Transverse colon (tissue), 4 donors: ENCODE data around the gene C1QL1. TPM values are rescaled to one million over a fixed set of nuclear protein-coding genes. Genes with fewer than 3 reads are reported as not detected.
A peak's percentile ranks its signal among the peaks of the same experiment; 100 is the strongest.

ENCODE experiments used
- DNase-seq: peaks from one replicate; pipeline ENCODE4 v3.0.0-alpha.2; 2019
- H3K27ac ChIP-seq, 4 donors: fragments of 200-600 bp; sonication (generic); 2 replicates each; pipeline ENCODE4 v1.5.1; 2016 to 2018; ENCODE audit warnings: inconsistent platforms in 4 of 4
- H3K27me3 ChIP-seq: fragments of 200-600 bp; sonication (generic); 2 replicates; pipeline ENCODE4 v1.5.1; 2017; ENCODE audit warnings: inconsistent platforms
- H3K36me3 ChIP-seq, 4 donors: fragments of 200-600 bp; sonication (generic); 2 replicates each; pipeline ENCODE4 v1.5.1; 2017 to 2019; ENCODE audit warnings: inconsistent platforms in 4 of 4
- H3K4me1 ChIP-seq, 4 donors: fragments of 200-600 bp; sonication (generic); 2 replicates each; pipeline ENCODE4 v1.5.1; 2017 to 2020; ENCODE audit warnings: inconsistent platforms in 4 of 4
- H3K4me3 ChIP-seq, 4 donors: fragments of 200-600 bp; sonication (generic); 1 replicate in 1 of 4; 2 replicates in 3 of 4; pipeline versions ENCODE4 v1.5.1 to v1.6.1; 2017 to 2019; ENCODE audit warnings: inconsistent platforms in 4 of 4
- H3K9me3 ChIP-seq, 2 donors: fragments of 200-600 bp; sonication (generic); 2 replicates each; pipeline ENCODE4 v1.5.1; 2017 to 2019; ENCODE audit warnings: inconsistent platforms in 2 of 2
- CTCF ChIP-seq, 5 experiments: fragments of 200-600 bp in 3 of 5; fragments of 450-650 bp in 2 of 5; sonication (generic) in 3 of 5; IDR thresholded peaks; 1 replicate in 2 of 5; 2 replicates in 3 of 5; pipeline ENCODE4 v1.5.1; 2016 to 2017; ENCODE audit warnings: antibody characterized with exemption in 5 of 5, inconsistent platforms in 3 of 5, mild to moderate bottlenecking in 2 of 5, moderate library complexity in 1 of 5
- EP300 ChIP-seq: sonication (generic); formaldehyde crosslinking; IDR thresholded peaks from one replicate; pipeline ENCODE4 v1.6.1; 2017; ENCODE audit warnings: antibody characterized with exemption, low read depth
- POLR2A ChIP-seq: fragments of 450-650 bp; IDR thresholded peaks from one replicate; pipeline ENCODE4 v1.6.1; 2016; ENCODE audit warnings: antibody characterized with exemption, mild to moderate bottlenecking, moderate library complexity
- POLR2AphosphoS5 ChIP-seq, 3 donors: sonication (generic); formaldehyde crosslinking; IDR thresholded peaks; one replicate each; pipeline ENCODE4 v1.6.1; 2016; ENCODE audit warnings: antibody characterized with exemption in 3 of 3
- WGBS, 2 donors: methylation state at CpG; one replicate each; pipeline ENCODE4 v1.1.5; 2018; ENCODE audit warnings: low coverage in 1 of 2; 5-methylcytosine and 5-hydroxymethylcytosine counted together
- in situ Hi-C, 4 donors: fragments of 200-750 bp; cut with MboI; loops; one replicate each; pipeline versions ENCODE4 v1.15.0 to v1.15.1; 2017; ENCODE audit warnings: low sequenced_read_pairs in 3 of 4, low pct_ligation_motif_present in 1 of 4, low pct_unique_long_range_greater_than_20kb in 1 of 4
- intact Hi-C: fragments of 100-400 bp; cut with DNase I; formaldehyde crosslinking; loops from one replicate; pipeline ENCODE4 v1.15.1; 2023; ENCODE audit warnings: low total_unique reads
- total RNA-seq, 4 donors: library from RNA; depleted of rRNA; stranded (reverse); fragments of >200 nt; gene quantifications; one replicate each; pipeline ENCODE4 v1.1.0, GENCODE V29; 2016

C1QL1 gene
- total RNA-seq, 4 donors from 2014 or later = 0.55 to 6.8 (median 1.1) TPM; not detected in 1

GRCh38 chr17:44979426-44979995, 11.4 kb upstream of the C1QL1 start:
- TF ChIP-seq CTCF (IDR thresholded peaks at IDR 0.05) = no peak
- peak; percentile 56 to 82 (median 71) for TF ChIP-seq POLR2AphosphoS5 (IDR thresholded peaks at IDR 0.05)
- no peak for TF ChIP-seq POLR2A
- no peak for TF ChIP-seq EP300
- WGBS, 2 donors = 42 to 50% methylated on average over 1 to 9 of the region's 9 CpGs
- no peaks in the 10 kb centered on the region for H3K36me3 ChIP-seq
- intact Hi-C loops (no loop called here), in situ Hi-C loops (no loop called here)
- no peak overlapping the region for H3K4me3 ChIP-seq
- DNase-seq = peak; percentile 51
- H3K4me1 ChIP-seq = peaks cover 18 to 44% (median 22%) of the 10 kb centered on the region in 4 donors
- H3K27ac ChIP-seq = peak overlapping the region; percentile 53 to 87 (median 60)
- H3K27me3 ChIP-seq = peaks cover 27% of the 10 kb centered on the region
- no peaks in the 10 kb centered on the region for H3K9me3 ChIP-seq

GRCh38 chr17:44978807-44979206, 10.7 kb upstream of the C1QL1 start:
- Histone ChIP-seq H3K4me3 (no peak overlapping the region), H3K4me1 (peaks cover 18 to 44% (median 22%) of the 10 kb centered on the region in 4 donors), H3K9me3 (no peaks in the 10 kb centered on the region), H3K36me3 (no peaks in the 10 kb centered on the region), H3K27me3 (peaks cover 31% of the 10 kb centered on the region), H3K27ac (peak overlapping the region; percentile 53 to 87 (median 60))
- no peak for DNase-seq
- in situ Hi-C loops (no loop called here), intact Hi-C loops (no loop called here)
- TF ChIP-seq EP300 = no peak
- TF ChIP-seq POLR2A = no peak
- TF ChIP-seq POLR2AphosphoS5 (IDR thresholded peaks at IDR 0.05) = no peak
- no peak for TF ChIP-seq CTCF (IDR thresholded peaks at IDR 0.05)
- 84% methylated on average over 5 of the region's 5 CpGs; no CpG with 5 or more reads in 1 of the 2 donors for WGBS, 2 donors

- no peak for DNase-seq
- no peak for TF ChIP-seq EP300
- no peak for TF ChIP-seq POLR2AphosphoS5 (IDR thresholded peaks at IDR 0.05)
- TF ChIP-seq POLR2A = no peak
- TF ChIP-seq CTCF (IDR thresholded peaks at IDR 0.05) = no peak
- 55% methylated on average over 6 of the region's 7 CpGs; no CpG with 5 or more reads in 1 of the 2 donors for WGBS, 2 donors
- intact Hi-C loops = no loop called here
- H3K27ac ChIP-seq = peak overlapping the region; percentile 53 to 87 (median 60)
- H3K9me3 ChIP-seq = no peaks in the 10 kb centered on the region
- in situ Hi-C loops = no loop called here
- peaks cover 39% of the 10 kb centered on the region for H3K27me3 ChIP-seq
- peaks cover 18 to 44% (median 22%) of the 10 kb centered on the region in 4 donors for H3K4me1 ChIP-seq
- no peak overlapping the region for H3K4me3 ChIP-seq
- no peaks in the 10 kb centered on the region for H3K36me3 ChIP-seq
Observed at GRCh38 chr17:44977814-44978550, 9.9 kb upstream of the C1QL1 start.

GRCh38 chr17:44977065-44977464, 9.0 kb upstream of the C1QL1 start:
- peaks cover 44% of the 10 kb centered on the region for H3K27me3 ChIP-seq
- no peak for DNase-seq

More at GRCh38 chr17:44977065-44977464, 9.0 kb upstream of the C1QL1 start:
- intact Hi-C loops = no loop called here
- in situ Hi-C loops = no loop called here
- no peak overlapping the region for H3K4me3 ChIP-seq
- WGBS, 2 donors = 58% methylated on average over 3 of the region's 3 CpGs; no CpG with 5 or more reads in 1 of the 2 donors
- peak overlapping the region in 3 of 4 donors; percentile 53 to 87 (median 54) for H3K27ac ChIP-seq
- TF ChIP-seq POLR2AphosphoS5 (IDR thresholded peaks at IDR 0.05) = no peak
- TF ChIP-seq POLR2A = no peak
- TF ChIP-seq CTCF (IDR thresholded peaks at IDR 0.05) = no peak
- TF ChIP-seq EP300 = no peak
- H3K36me3 ChIP-seq = no peaks in the 10 kb centered on the region
- no peaks in the 10 kb centered on the region for H3K9me3 ChIP-seq
- H3K4me1 ChIP-seq = peaks cover 18 to 44% (median 22%) of the 10 kb centered on the region in 4 donors
